T47D (cell line): ENCODE data around the gene OPN1MW2.
"Not testable (repeated sequence)": the region's sequence is repeated elsewhere in the genome, so short reads cannot be mapped to it uniquely, and the experiment has no call there.

Experiments
- DNase-seq, 2 experiments: peaks; one replicate each; pipeline versions ENCODE4 v3.0.0 to v3.0.0-alpha.2; 2011 to 2012; ENCODE audit warnings: low read depth in 1 of 2, low spot score in 1 of 2
- in situ Hi-C: cut with HindIII; loops from 2 replicates; pipeline ENCODE4 v1.10.0; 2016; ENCODE audit warnings: low sequenced_read_pairs, low pct_unique_long_range_greater_than_20kb

OPN1MW2 gene

DNA sequence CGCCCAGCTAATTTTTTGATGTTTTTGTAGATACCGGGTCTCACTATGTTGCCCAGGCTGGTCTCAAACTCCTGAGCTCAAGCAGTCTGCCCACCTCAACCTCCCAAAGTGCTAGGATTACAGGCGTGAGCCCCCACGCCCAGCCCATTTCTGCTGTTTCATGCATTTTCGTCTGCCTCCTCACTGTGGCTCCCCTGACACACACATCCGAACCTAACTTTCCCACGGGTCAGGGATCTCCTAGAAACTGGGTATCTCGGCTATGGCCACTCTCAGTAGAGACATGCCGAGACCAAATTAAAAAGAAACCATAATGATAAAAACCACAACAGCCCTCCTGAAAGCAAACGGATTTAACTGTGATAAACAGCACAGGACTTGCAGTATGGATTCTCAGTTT lies 28.5 kb downstream of the OPN1MW2 start:
- in situ Hi-C loops, DNase-seq: not testable (repeated sequence)

GRCh38 chrX:154257282-154257681 lies 37.7 kb downstream of the OPN1MW2 start, which contains the start of gene OPN1MW3:
Gene OPN1MW3, plus strand, starts transcription at chrX:154257582. Its CDS starts 38 bp downstream, at chrX:154257620.
- DNase-seq, in situ Hi-C loops: not testable (repeated sequence)

DNA sequence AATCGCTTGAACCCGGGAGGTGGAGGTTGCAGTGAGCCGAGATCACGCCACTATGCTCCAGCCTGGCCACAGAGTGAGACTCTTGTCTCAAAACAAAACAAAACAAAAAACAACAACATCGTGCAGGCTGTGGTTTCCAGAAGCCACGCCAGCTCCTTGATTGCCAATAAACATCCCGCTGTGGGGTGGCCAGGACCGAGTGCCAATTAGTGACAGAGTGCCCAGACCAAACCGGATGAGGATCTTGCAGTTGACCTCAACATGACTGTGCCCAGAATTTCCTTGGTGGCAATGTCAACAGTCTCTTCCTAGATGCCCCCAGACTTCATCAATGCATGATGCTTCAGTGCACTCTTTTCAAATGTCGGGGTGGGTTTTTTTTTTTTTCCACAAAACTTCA lies 39.2 kb downstream of the OPN1MW2 start:
- DNase-seq, in situ Hi-C loops: not testable (repeated sequence)

GRCh38 chrX:154263072-154263471 lies 43.5 kb downstream of the OPN1MW2 start:
- in situ Hi-C loops, DNase-seq: not testable (repeated sequence)

- in situ Hi-C loops, DNase-seq: not testable (repeated sequence)
These were observed 49.7 kb downstream of the OPN1MW2 start for GRCh38 chrX:154269245-154269644.
